ENCODE data around the gene PLLP. TPM values are rescaled to one million over a fixed set of nuclear protein-coding genes. Genes with fewer than 3 reads are reported as not detected.

Gene PLLP
- total and polyA plus RNA-seq, 9 of the 15 experiments (the other 6 are each of a cell fraction or from before 2014, with no cell fraction given): 0.09 to 0.96 (median 0.27) TPM

DNA sequence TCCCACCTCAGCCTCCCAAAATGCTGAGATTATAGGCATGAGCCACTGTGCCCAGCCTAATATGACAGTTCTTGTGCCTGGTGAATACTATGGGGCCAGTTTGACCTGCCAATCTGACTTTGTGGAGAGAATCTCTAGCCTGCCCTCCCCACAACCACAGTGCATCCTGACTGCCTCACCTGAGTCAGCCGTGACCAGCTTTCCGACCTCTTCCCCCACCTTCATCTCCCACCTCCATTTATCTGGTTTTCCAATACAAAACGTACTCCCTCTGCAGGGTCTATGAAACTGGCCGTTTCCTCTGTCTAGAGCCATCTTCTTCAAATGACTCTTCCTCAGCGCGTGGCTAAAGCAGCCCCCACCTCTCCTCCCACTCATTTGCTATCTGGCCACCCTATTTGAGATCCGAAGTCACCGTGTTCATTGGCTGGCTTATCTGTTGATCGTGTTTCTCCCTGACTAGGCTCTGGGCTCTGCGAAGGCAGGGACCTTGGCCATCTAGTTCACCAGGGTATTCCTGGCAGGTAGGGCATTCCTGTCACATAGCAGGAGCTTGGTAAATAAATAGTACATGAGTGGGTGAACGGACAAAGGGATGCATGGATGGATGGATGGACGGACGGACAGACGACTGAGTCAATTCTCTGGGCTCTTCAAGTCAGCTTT is 22.3 kb upstream of the PLLP start:
- 2% methylated on average over 14 of the region's 14 CpGs for WGBS (ENCODE audit: insufficient coverage, low coverage, missing lambda C conversion rate)
- no peaks in the 10 kb centered on the region for H3K9me3 ChIP-seq (replicated peaks; ENCODE audit: control insufficient read depth, insufficient read depth, low read depth, low read length)
- in situ Hi-C loops (cut with MboI): no loop called here
- intact Hi-C loops (cut with micrococcal nuclease): no loop called here
- H3K27me3 ChIP-seq (ENCODE audit: control insufficient read depth in 2 of 2, insufficient read depth in 2 of 2, low read length in 2 of 2): peaks cover 2 to 28% of the 10 kb centered on the region in 2 experiments; a peak in 4 of 5 replicates
- H3K36me3 ChIP-seq (ENCODE audit: control insufficient read depth, insufficient read depth, low read length): no peaks in the 10 kb centered on the region
- no peaks in the 10 kb centered on the region for H3K79me2 ChIP-seq (ENCODE audit: control insufficient read depth, insufficient read depth, low read length)
- H3K27ac ChIP-seq (ENCODE audit: extremely low read depth, low read depth, low read length): no peak overlapping the region
- ChIA-PET CTCF (ENCODE audit: low intra/inter-chr PET ratio) (interaction anchor here (0.5 kb wide), 1 partner anchor 181 kb away, joined by 4 read pairs; no protein-coding TSS in a partner anchor), POLR2A (interaction anchor here (0.7 kb wide), 1 partner anchor 18 kb away, joined by 3 read pairs; no protein-coding TSS in a partner anchor)
- no peaks in the 10 kb centered on the region for H4K20me1 ChIP-seq (replicated peaks; ENCODE audit: control insufficient read depth, insufficient read depth, low read length)
- ATAC-seq (peak; percentile 20; the same call in 1 of the 3 replicates), DNase-seq (ENCODE audit: extremely low read depth in 1 of 4, low spot score in 3 of 4) (peak in 1 of 4 experiments; percentile 15), FAIRE-seq (no peak)
- H3K9me1 ChIP-seq (ENCODE audit: control insufficient read depth, insufficient read depth, low read length): no peaks in the 10 kb centered on the region
- H2AFZ ChIP-seq (ENCODE audit: low read depth, low read length): no peak overlapping the region
- peaks cover 0 to 3% of the 10 kb centered on the region in 2 experiments; a peak in 3 of 5 replicates for H3K4me1 ChIP-seq (replicated peaks in 1 of 2; ENCODE audit: control insufficient read depth in 2 of 2, insufficient read depth in 2 of 2, low read length in 2 of 2)
- no peak for TF ChIP-seq ZNF124 (CRISPR knock-in tag; IDR thresholded peaks at IDR 0.05)
- TF ChIP-seq, protein P1, sequence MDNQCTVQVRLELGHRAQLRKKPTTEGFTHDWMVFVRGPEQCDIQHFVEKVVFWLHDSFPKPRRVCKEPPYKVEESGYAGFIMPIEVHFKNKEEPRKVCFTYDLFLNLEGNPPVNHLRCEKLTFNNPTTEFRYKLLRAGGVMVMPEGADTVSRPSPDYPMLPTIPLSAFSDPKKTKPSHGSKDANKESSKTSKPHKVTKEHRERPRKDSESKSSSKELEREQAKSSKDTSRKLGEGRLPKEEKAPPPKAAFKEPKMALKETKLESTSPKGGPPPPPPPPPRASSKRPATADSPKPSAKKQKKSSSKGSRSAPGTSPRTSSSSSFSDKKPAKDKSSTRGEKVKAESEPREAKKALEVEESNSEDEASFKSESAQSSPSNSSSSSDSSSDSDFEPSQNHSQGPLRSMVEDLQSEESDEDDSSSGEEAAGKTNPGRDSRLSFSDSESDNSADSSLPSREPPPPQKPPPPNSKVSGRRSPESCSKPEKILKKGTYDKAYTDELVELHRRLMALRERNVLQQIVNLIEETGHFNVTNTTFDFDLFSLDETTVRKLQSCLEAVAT (IDR thresholded peaks at IDR 0.05): no peak
- TF ChIP-seq, protein P2, sequence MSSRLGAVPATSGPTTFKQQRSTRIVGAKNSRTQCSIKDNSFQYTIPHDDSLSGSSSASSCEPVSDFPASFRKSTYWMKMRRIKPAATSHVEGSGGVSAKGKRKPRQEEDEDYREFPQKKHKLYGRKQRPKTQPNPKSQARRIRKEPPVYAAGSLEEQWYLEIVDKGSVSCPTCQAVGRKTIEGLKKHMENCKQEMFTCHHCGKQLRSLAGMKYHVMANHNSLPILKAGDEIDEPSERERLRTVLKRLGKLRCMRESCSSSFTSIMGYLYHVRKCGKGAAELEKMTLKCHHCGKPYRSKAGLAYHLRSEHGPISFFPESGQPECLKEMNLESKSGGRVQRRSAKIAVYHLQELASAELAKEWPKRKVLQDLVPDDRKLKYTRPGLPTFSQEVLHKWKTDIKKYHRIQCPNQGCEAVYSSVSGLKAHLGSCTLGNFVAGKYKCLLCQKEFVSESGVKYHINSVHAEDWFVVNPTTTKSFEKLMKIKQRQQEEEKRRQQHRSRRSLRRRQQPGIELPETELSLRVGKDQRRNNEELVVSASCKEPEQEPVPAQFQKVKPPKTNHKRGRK (tag; IDR thresholded peaks at IDR 0.05): no peak
- TF ChIP-seq, protein P3, sequence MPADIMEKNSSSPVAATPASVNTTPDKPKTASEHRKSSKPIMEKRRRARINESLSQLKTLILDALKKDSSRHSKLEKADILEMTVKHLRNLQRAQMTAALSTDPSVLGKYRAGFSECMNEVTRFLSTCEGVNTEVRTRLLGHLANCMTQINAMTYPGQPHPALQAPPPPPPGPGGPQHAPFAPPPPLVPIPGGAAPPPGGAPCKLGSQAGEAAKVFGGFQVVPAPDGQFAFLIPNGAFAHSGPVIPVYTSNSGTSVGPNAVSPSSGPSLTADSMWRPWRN (IDR thresholded peaks at IDR 0.05; ENCODE audit: low read depth): peak; percentile 55; the same call in 1 of the 2 replicates
- peak; percentile 56 for TF ChIP-seq EGR1 (conservative IDR thresholded peaks at IDR 0.05)
- no peak overlapping the region for H3K4me2 ChIP-seq (ENCODE audit: insufficient read depth, low read length)
- no TSS peak for BruUV-seq (replicated peaks)
- H3K9ac ChIP-seq (ENCODE audit: insufficient read depth in 1 of 2, low read depth in 2 of 2, low read length in 2 of 2): peak overlapping the region in 1 of 2 experiments; percentile 18; a peak in 1 of 4 replicates
- H3K4me3 ChIP-seq: no peak overlapping the region

Data from K562 (cell line).